ENCODE measurements around the gene GPI. TPM values are rescaled to one million over a fixed set of nuclear protein-coding genes. Genes with fewer than 3 reads are reported as not detected.

GPI gene
- total and polyA plus RNA-seq, 9 of the 15 experiments (the other 6 are each of a cell fraction or from before 2014, with no cell fraction given), result 88.3 to 358 (median 122) TPM

- TF ChIP-seq THRA (IDR thresholded peaks at IDR 0.05) (no peak), FOSL1 (tag; conservative IDR thresholded peaks at IDR 0.05) (no peak; the same call in 1 of the 2 replicates), ETV1 (tag; conservative IDR thresholded peaks at IDR 0.05; ENCODE audit: low read depth) (no peak), HINFP (tag; conservative IDR thresholded peaks at IDR 0.05; ENCODE audit: low read depth) (no peak), FOXP4 (CRISPR knock-in tag; IDR thresholded peaks at IDR 0.05; ENCODE audit: borderline replicate concordance) (no peak), ZBTB2 (IDR thresholded peaks at IDR 0.05) (no peak), HDAC2 (IDR thresholded peaks at IDR 0.05) (no peak), ARID4B (CRISPR knock-in tag; IDR thresholded peaks at IDR 0.05) (peak; percentile 68; the same call in 1 of the 2 replicates), FOXK1 (CRISPR knock-in tag; IDR thresholded peaks at IDR 0.05; ENCODE audit: borderline replicate concordance) (no peak), MXI1 (IDR thresholded peaks at IDR 0.05; ENCODE audit: low read depth, low read length) (no peak), ZNF431 (CRISPR knock-in tag; IDR thresholded peaks at IDR 0.05) (no peak), BACH1 (tag; IDR thresholded peaks at IDR 0.05) (no peak), GTF2A2 (tag; IDR thresholded peaks at IDR 0.05) (no peak)
Measured at GRCh38 chr19:34428549-34429285, 63.7 kb downstream of the GPI start (continued).

All from K562 (cell line).